PC-3 (cell line): ENCODE results near the gene ABTB2.

Experiments
- EZH2 ChIP-seq: fragments of 300-600 bp; sonication (generic); IDR thresholded peaks from one replicate; pipeline ENCODE4 v1.6.1; 2017; ENCODE audit warnings: antibody characterized with exemption, mild to moderate bottlenecking, low read length; ENCODE audit not compliant: unreplicated experiment
- TF ChIP-seq, protein P1 (sequence below): fragments of 300-600 bp; sonication (generic); conservative IDR thresholded peaks from 2 replicates; pipeline ENCODE4 v1.5.1; 2017; ENCODE audit warnings: antibody characterized with exemption, low read depth, mild to moderate bottlenecking, low read length

- TF ChIP-seq, protein P1, sequence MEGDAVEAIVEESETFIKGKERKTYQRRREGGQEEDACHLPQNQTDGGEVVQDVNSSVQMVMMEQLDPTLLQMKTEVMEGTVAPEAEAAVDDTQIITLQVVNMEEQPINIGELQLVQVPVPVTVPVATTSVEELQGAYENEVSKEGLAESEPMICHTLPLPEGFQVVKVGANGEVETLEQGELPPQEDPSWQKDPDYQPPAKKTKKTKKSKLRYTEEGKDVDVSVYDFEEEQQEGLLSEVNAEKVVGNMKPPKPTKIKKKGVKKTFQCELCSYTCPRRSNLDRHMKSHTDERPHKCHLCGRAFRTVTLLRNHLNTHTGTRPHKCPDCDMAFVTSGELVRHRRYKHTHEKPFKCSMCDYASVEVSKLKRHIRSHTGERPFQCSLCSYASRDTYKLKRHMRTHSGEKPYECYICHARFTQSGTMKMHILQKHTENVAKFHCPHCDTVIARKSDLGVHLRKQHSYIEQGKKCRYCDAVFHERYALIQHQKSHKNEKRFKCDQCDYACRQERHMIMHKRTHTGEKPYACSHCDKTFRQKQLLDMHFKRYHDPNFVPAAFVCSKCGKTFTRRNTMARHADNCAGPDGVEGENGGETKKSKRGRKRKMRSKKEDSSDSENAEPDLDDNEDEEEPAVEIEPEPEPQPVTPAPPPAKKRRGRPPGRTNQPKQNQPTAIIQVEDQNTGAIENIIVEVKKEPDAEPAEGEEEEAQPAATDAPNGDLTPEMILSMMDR: no peak
- no peak for TF ChIP-seq EZH2
These were observed 175.4 kb downstream of the ABTB2 start for GRCh38 chr11:34182425-34182824.
